ENCODE measurements around the gene PPP1R15B. TPM values are rescaled to one million over a fixed set of nuclear protein-coding genes. Genes with fewer than 3 reads are reported as not detected.

Gene PPP1R15B
- total RNA-seq, 2 experiments from 2014 or later, result 171 to 179 TPM

DNA sequence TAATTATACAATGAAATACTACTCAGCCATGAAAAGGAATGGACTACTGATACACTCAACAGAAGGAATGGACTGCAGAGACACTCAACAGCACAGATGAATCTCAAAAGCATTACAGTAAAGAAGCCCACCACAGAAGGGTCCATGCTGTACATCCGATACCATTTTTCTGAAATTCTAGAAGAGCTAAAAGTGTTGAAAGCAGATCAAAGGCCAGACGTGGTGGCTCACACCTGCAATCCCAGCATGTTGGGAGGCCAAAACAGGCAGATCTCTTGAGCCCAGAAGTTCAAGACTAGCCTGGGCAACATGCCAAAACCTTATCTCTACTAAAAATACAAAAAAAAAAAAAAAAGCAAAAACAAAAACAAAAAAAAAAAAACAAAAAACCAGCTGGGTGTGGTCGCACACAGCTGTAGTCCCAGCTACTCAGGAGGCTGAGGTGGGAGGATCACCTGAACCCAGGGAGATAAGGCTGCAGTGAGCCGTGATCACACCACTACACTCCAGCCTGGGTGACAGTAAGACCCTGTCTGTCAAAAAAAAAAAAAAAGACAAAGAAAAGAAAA, 15.5 kb downstream of the PPP1R15B start:
- peaks cover 34% of the 10 kb centered on the region for H3K36me3 ChIP-seq (ENCODE audit: insufficient read depth, low read length)
- H3K4me3 Mint-ChIP-seq, result no peak overlapping the region
- DNase-seq, result peak in 1 of 14 experiments; percentile 27
- H3K27me3 ChIP-seq (ENCODE audit: control insufficient read depth in 1 of 2, insufficient read depth in 2 of 2, low read length in 2 of 2), result no peaks in the 10 kb centered on the region
- no peak overlapping the region for H3K27ac Mint-ChIP-seq
- intact Hi-C loops (cut with DNase I, micrococcal nuclease), result loop anchor here in 1 of 2 experiments (10.0 kb wide), 1 partner anchor 631 kb away; the partner anchor contains the start of gene LAX1
- TF ChIP-seq, protein P1, sequence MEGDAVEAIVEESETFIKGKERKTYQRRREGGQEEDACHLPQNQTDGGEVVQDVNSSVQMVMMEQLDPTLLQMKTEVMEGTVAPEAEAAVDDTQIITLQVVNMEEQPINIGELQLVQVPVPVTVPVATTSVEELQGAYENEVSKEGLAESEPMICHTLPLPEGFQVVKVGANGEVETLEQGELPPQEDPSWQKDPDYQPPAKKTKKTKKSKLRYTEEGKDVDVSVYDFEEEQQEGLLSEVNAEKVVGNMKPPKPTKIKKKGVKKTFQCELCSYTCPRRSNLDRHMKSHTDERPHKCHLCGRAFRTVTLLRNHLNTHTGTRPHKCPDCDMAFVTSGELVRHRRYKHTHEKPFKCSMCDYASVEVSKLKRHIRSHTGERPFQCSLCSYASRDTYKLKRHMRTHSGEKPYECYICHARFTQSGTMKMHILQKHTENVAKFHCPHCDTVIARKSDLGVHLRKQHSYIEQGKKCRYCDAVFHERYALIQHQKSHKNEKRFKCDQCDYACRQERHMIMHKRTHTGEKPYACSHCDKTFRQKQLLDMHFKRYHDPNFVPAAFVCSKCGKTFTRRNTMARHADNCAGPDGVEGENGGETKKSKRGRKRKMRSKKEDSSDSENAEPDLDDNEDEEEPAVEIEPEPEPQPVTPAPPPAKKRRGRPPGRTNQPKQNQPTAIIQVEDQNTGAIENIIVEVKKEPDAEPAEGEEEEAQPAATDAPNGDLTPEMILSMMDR (IDR thresholded peaks at IDR 0.05), result no peak
- H3K9me3 ChIP-seq (ENCODE audit: control insufficient read depth in 1 of 2, insufficient read depth in 1 of 2, low read length in 2 of 2), result no peaks in the 10 kb centered on the region
- no peak for ATAC-seq (ENCODE audit: poor library complexity)
- ChIA-PET CTCF (interaction anchor here (0.7 to 1.9 kb wide), 2 partner anchors 32 to 234 kb away, joined by 4 to 5 read pairs; no protein-coding TSS in a partner anchor), POLR2A (interaction anchor here (1.9 kb wide), 1 partner anchor 11 kb away, joined by 6 read pairs; no protein-coding TSS in a partner anchor)
- H3K27ac ChIP-seq (ENCODE audit: low read depth in 1 of 2, low read length in 2 of 2), result no peak overlapping the region
- H3K4me3 ChIP-seq (ENCODE audit: low read length), result no peak overlapping the region
- peaks cover 23% of the 10 kb centered on the region for H3K4me1 Mint-ChIP-seq (ENCODE audit: low read depth)
- no peaks in the 10 kb centered on the region for H3K9me3 Mint-ChIP-seq
- H3K27me3 Mint-ChIP-seq, result no peaks in the 10 kb centered on the region
- peaks cover 6% of the 10 kb centered on the region for H3K4me1 ChIP-seq (ENCODE audit: insufficient read depth, low read length)
- H3K36me3 Mint-ChIP-seq (ENCODE audit: low read depth), result peaks cover 29% of the 10 kb centered on the region

DNA sequence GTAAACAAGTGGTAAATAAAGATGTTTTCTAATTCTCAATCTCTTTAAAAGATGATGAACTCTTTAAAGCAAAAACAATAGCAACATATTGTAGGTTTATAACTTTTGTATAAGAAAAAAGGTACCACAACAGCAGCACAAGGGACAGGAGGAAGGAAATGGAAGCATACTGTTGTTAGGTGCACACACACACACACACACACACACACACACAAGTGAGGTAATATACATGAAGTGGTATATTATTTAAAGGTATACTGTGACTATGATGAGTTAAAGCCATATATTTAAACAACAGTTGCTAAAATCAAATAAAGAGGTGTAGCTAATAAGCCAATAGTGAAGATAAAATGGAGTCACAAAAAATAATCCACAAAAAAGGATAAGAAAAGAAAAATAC, 20.0 kb downstream of the PPP1R15B start:
- no peak for DNase-seq
- Mint-ChIP-seq H3K27ac (no peak overlapping the region), H3K36me3 (ENCODE audit: low read depth) (peaks cover 4% of the 10 kb centered on the region), H3K4me3 (no peak overlapping the region), H3K9me3 (no peaks in the 10 kb centered on the region), H3K27me3 (no peaks in the 10 kb centered on the region), H3K4me1 (ENCODE audit: low read depth) (peaks cover 24% of the 10 kb centered on the region)
- no peaks in the 10 kb centered on the region for H3K27me3 ChIP-seq (ENCODE audit: control insufficient read depth in 1 of 2, insufficient read depth in 2 of 2, low read length in 2 of 2)
- H3K4me1 ChIP-seq (ENCODE audit: insufficient read depth, low read length), result no peaks in the 10 kb centered on the region
- no peak for ATAC-seq (ENCODE audit: poor library complexity)
- CTCF ChIA-PET, result no interaction called here
- POLR2A ChIA-PET, result interaction anchor here (1.6 kb wide), 1 partner anchor 9 kb away, joined by 5 read pairs; no protein-coding TSS in a partner anchor
- intact Hi-C loops (cut with DNase I, micrococcal nuclease), result loop anchor here in 1 of 2 experiments (10.0 kb wide), 1 partner anchor 627 kb away; the partner anchor contains the start of gene LAX1
- TF ChIP-seq, protein P1 (IDR thresholded peaks at IDR 0.05), result no peak
- H3K4me3 ChIP-seq (ENCODE audit: low read length), result no peak overlapping the region
- H3K27ac ChIP-seq (ENCODE audit: low read depth in 1 of 2, low read length in 2 of 2), result no peak overlapping the region
- no peaks in the 10 kb centered on the region for H3K9me3 ChIP-seq (ENCODE audit: control insufficient read depth in 1 of 2, insufficient read depth in 1 of 2, low read length in 2 of 2)
- H3K36me3 ChIP-seq (ENCODE audit: insufficient read depth, low read length), result no peaks in the 10 kb centered on the region

DNA sequence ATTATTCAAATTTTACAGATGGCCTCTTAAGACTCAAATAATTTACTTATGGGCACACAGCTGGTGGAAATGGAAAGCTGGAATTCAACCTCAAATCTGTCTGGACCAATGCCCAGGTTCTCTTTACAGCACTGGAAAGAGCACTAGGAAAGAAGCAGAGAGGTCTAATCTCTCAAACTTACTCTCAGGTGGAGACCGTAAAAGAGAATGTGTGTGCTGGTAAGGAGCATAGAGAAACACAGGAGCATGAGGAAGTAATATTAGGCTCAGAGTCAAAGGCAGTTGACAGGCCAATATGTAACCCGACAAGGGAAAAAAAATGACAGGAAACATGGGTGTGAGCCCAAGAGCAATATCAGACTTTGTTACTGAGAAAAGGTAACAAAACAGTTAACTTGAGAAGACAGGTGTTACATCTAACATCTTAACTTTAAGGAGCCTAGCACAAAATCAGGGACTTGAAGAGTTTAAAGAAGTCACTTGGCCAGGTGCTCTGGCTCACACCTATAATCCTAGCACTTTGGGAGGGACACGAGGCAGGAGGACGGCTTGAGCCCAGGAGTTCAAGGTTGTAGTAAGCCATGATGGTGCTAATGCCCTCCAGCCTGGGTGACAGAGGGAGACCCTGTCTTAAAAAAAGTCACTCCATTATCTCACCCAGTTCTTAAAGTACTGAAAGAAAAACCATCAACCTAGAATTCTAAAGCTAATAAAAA, 20.7 kb downstream of the PPP1R15B start:
- no peak overlapping the region for H3K4me3 ChIP-seq (ENCODE audit: low read length)
- Mint-ChIP-seq H3K4me1 (ENCODE audit: low read depth) (peaks cover 24% of the 10 kb centered on the region), H3K27ac (no peak overlapping the region), H3K36me3 (ENCODE audit: low read depth) (peaks cover 2% of the 10 kb centered on the region), H3K4me3 (no peak overlapping the region), H3K27me3 (no peaks in the 10 kb centered on the region), H3K9me3 (no peaks in the 10 kb centered on the region)
- ChIA-PET CTCF (interaction anchor here (3.8 kb wide), 1 partner anchor 7 kb away, joined by 11 read pairs; no protein-coding TSS in a partner anchor), POLR2A (interaction anchor here (1.6 kb wide), 1 partner anchor 9 kb away, joined by 5 read pairs; no protein-coding TSS in a partner anchor)
- intact Hi-C loops (cut with DNase I, micrococcal nuclease), result loop anchor here in 1 of 2 experiments (10.0 kb wide), 1 partner anchor 626 kb away; the partner anchor contains the start of gene LAX1
- no peak for DNase-seq
- no peaks in the 10 kb centered on the region for H3K36me3 ChIP-seq (ENCODE audit: insufficient read depth, low read length)
- no peaks in the 10 kb centered on the region for H3K27me3 ChIP-seq (ENCODE audit: control insufficient read depth in 1 of 2, insufficient read depth in 2 of 2, low read length in 2 of 2)
- H3K4me1 ChIP-seq (ENCODE audit: insufficient read depth, low read length), result no peaks in the 10 kb centered on the region
- TF ChIP-seq, protein P1 (IDR thresholded peaks at IDR 0.05), result no peak
- ATAC-seq (ENCODE audit: poor library complexity), result no peak
- no peaks in the 10 kb centered on the region for H3K9me3 ChIP-seq (ENCODE audit: control insufficient read depth in 1 of 2, insufficient read depth in 1 of 2, low read length in 2 of 2)
- no peak overlapping the region for H3K27ac ChIP-seq (ENCODE audit: low read depth in 1 of 2, low read length in 2 of 2)

Measured in CD4-positive, alpha-beta T cell (primary cell).